ENCODE data around the gene SSRP1. TPM values are rescaled to one million over a fixed set of nuclear protein-coding genes. Genes with fewer than 3 reads are reported as not detected.

The SSRP1 gene
- polyA plus RNA-seq, 3 donors = 9.8 to 34.7 (median 14.7) TPM

DNA sequence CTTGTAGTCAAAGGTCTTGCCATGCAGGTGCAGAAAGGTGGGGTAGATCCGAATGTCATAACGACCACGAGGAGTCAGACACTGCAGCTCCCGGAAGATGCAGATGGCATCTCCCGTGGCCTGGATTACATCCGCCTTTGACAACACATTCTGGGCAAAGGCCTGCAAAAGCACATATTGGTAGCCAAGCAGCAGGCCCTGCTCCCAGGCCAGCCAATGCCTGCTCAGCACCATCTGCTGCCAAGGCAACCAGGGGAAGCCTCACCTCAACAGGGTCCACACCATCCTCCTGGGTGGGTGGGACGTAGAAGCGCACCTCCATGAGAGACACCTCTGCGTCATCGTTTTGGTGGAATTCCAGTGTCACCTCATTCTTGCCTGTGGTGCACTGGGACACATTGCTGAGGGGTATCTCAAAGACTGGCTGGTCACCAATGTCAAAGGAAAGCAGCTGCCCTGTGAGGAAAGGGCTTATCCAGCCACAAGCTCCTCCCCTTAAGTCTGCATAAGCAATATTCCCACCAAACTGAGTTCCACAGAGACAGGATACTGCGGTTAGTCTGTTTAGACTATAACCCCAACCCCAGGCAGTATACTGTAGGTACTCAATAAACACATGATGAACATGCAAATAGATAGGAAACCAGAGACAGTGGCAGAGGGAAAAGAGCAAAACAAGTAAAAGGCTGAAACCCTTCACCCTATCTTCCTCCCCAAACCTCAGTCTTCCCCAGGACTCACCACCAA is 2.8 kb downstream of the SSRP1 start:
- H2AFZ ChIP-seq (ENCODE audit: insufficient read depth, low read depth, low read length, poor library complexity, severe bottlenecking) = no peak overlapping the region
- WGBS (ENCODE audit: insufficient coverage) = 98% methylated on average over 10 of the region's 11 CpGs
- no peaks in the 10 kb centered on the region for H3K27me3 ChIP-seq (ENCODE audit: control insufficient read depth in 2 of 2, insufficient read depth in 2 of 2, low read length in 2 of 2)
- Mint-ChIP-seq H3K9me3 (no peaks in the 10 kb centered on the region), H3K27ac (no peak overlapping the region), H3K4me3 (no peak overlapping the region), H3K36me3 (peaks cover 56 to 58% of the 10 kb centered on the region in 2 donors), H3K4me1 (peaks cover 26% of the 10 kb centered on the region), H3K27me3 (ENCODE audit: low read depth in 3 of 3) (peaks cover 0 to 1% (median 0%) of the 10 kb centered on the region in 3 donors)
- TF ChIP-seq, protein P1, sequence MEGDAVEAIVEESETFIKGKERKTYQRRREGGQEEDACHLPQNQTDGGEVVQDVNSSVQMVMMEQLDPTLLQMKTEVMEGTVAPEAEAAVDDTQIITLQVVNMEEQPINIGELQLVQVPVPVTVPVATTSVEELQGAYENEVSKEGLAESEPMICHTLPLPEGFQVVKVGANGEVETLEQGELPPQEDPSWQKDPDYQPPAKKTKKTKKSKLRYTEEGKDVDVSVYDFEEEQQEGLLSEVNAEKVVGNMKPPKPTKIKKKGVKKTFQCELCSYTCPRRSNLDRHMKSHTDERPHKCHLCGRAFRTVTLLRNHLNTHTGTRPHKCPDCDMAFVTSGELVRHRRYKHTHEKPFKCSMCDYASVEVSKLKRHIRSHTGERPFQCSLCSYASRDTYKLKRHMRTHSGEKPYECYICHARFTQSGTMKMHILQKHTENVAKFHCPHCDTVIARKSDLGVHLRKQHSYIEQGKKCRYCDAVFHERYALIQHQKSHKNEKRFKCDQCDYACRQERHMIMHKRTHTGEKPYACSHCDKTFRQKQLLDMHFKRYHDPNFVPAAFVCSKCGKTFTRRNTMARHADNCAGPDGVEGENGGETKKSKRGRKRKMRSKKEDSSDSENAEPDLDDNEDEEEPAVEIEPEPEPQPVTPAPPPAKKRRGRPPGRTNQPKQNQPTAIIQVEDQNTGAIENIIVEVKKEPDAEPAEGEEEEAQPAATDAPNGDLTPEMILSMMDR (IDR thresholded peaks at IDR 0.05) = no peak
- peaks cover 18 to 23% of the 10 kb centered on the region in 2 donors for H3K4me1 ChIP-seq (ENCODE audit: control insufficient read depth in 1 of 2, insufficient read depth in 2 of 2, low read length in 2 of 2)
- no peak for DNase-seq
- H3K9me3 ChIP-seq (replicated peaks in 1 of 2; ENCODE audit: control insufficient read depth in 1 of 2, insufficient read depth in 1 of 2, low read length in 2 of 2) = no peaks in the 10 kb centered on the region
- peaks cover 28% of the 10 kb centered on the region for H3K79me2 ChIP-seq (ENCODE audit: insufficient read depth, low read length)
- intact Hi-C loops (cut with micrococcal nuclease) = no loop called here
- H3K4me2 ChIP-seq (replicated peaks; ENCODE audit: extremely low read depth, low read length, poor library complexity, severe bottlenecking) = no peak overlapping the region
- no peaks in the 10 kb centered on the region for H4K20me1 ChIP-seq (ENCODE audit: insufficient read depth, low read length)
- no peak overlapping the region for H3K27ac ChIP-seq (ENCODE audit: low read depth in 1 of 2, low read length in 2 of 2)
- no peak overlapping the region for H3K9ac ChIP-seq (ENCODE audit: insufficient read depth, low read length, poor library complexity, severe bottlenecking)
- no peak overlapping the region for H3K4me3 ChIP-seq (replicated peaks in 1 of 3; ENCODE audit: low read depth in 2 of 3, low read length in 3 of 3)
- H3K36me3 ChIP-seq (replicated peaks in 1 of 2; ENCODE audit: control insufficient read depth in 1 of 2, insufficient read depth in 2 of 2, low read length in 2 of 2) = peaks cover 51 to 61% of the 10 kb centered on the region in 2 donors

DNA sequence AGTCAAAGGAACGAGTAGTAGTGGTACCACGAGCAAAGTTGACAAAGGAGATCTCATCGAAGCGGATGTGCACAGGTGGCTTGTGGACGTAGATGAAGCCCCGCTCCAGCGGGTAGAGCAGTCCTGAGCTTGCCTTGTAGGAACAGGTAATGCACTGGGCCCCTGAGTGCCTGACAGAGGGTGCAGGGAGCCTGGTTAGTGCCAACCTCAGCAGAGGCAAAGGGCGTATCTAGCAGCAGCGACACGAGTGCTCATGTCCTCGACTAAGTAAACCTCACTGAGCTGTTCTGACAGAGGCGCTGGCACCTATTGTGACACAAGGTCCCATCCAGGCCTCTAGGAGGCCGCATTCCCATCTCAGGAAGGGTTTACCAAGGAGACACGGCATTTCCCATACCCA is 4.0 kb downstream of the SSRP1 start:
- H3K36me3 Mint-ChIP-seq = peaks cover 68 to 69% of the 10 kb centered on the region in 2 donors
- no peak overlapping the region for H3K4me2 ChIP-seq (replicated peaks; ENCODE audit: extremely low read depth, low read length, poor library complexity, severe bottlenecking)
- no peaks in the 10 kb centered on the region for H3K9me3 Mint-ChIP-seq
- H3K4me1 ChIP-seq (ENCODE audit: control insufficient read depth in 1 of 2, insufficient read depth in 2 of 2, low read length in 2 of 2) = peaks cover 18 to 23% of the 10 kb centered on the region in 2 donors
- peaks cover 28% of the 10 kb centered on the region for H3K79me2 ChIP-seq (ENCODE audit: insufficient read depth, low read length)
- no peaks in the 10 kb centered on the region for H3K27me3 ChIP-seq (ENCODE audit: control insufficient read depth in 2 of 2, insufficient read depth in 2 of 2, low read length in 2 of 2)
- H3K9me3 ChIP-seq (replicated peaks in 1 of 2; ENCODE audit: control insufficient read depth in 1 of 2, insufficient read depth in 1 of 2, low read length in 2 of 2) = no peaks in the 10 kb centered on the region
- peak overlapping the region in 1 of 7 donors; percentile 66 for H3K27ac Mint-ChIP-seq
- no peaks in the 10 kb centered on the region for H4K20me1 ChIP-seq (ENCODE audit: insufficient read depth, low read length)
- no peak overlapping the region for H3K4me3 ChIP-seq (replicated peaks in 1 of 3; ENCODE audit: low read depth in 2 of 3, low read length in 3 of 3)
- intact Hi-C loops (cut with micrococcal nuclease) = no loop called here
- no peak overlapping the region for H2AFZ ChIP-seq (ENCODE audit: insufficient read depth, low read depth, low read length, poor library complexity, severe bottlenecking)
- no peak for DNase-seq
- peak overlapping the region in 1 of 2 donors; percentile 18 for H3K27ac ChIP-seq (ENCODE audit: low read depth in 1 of 2, low read length in 2 of 2)
- no peak overlapping the region for H3K9ac ChIP-seq (ENCODE audit: insufficient read depth, low read length, poor library complexity, severe bottlenecking)
- peaks cover 59 to 72% of the 10 kb centered on the region in 2 donors for H3K36me3 ChIP-seq (replicated peaks in 1 of 2; ENCODE audit: control insufficient read depth in 1 of 2, insufficient read depth in 2 of 2, low read length in 2 of 2)
- TF ChIP-seq, protein P1 (IDR thresholded peaks at IDR 0.05) = no peak
- no peaks in the 10 kb centered on the region for H3K27me3 Mint-ChIP-seq (ENCODE audit: low read depth in 3 of 3)
- WGBS (ENCODE audit: insufficient coverage) = 96% methylated on average over 14 of the region's 14 CpGs
- H3K4me3 Mint-ChIP-seq = no peak overlapping the region
- H3K4me1 Mint-ChIP-seq = peaks cover 26% of the 10 kb centered on the region

Measured in CD14-positive monocyte (primary cell).